Hindlimb muscle (tissue), 1 donor: Measurements from ENCODE around the gene ITSN1. TPM values are rescaled to one million over a fixed set of nuclear protein-coding genes. Genes with fewer than 3 reads are reported as not detected.
"Not testable (repeated sequence)": the region's sequence is repeated elsewhere in the genome, so short reads cannot be mapped to it uniquely, and the experiment has no call there.

Experiments
- DNase-seq: peaks from one replicate; pipeline ENCODE4 v3.0.0-alpha.2; 2013
- polyA plus RNA-seq: library from polyadenylated mRNA; unstranded; fragments of 120-200 nt; gene quantifications from one replicate; pipeline ENCODE4 v1.2.1, GENCODE V29; 2013; ENCODE audit not compliant: insufficient read length

Gene ITSN1
- 34.1 TPM for polyA plus RNA-seq

GRCh38 chr21:33642027-33642895, at the start of gene ITSN1:
Gene ITSN1, plus strand, starts transcription at chr21:33642501. Its CDS starts 76,328 bp downstream, at chr21:33718829.
- DNase-seq: peak; percentile 100

- no peak for DNase-seq
Observed at GRCh38 chr21:33598051-33598450, 44.2 kb upstream of the ITSN1 start.

GRCh38 chr21:33608559-33608958, 33.7 kb upstream of the ITSN1 start:
- no peak for DNase-seq

GRCh38 chr21:33611006-33611744, 31.1 kb upstream of the ITSN1 start:
- no peak for DNase-seq

GRCh38 chr21:33617565-33617964, 24.7 kb upstream of the ITSN1 start:
- DNase-seq: not testable (repeated sequence)

GRCh38 chr21:33618407-33618806, 23.9 kb upstream of the ITSN1 start:
- DNase-seq: no peak

GRCh38 chr21:33619726-33620125, 22.6 kb upstream of the ITSN1 start:
- DNase-seq: no peak

GRCh38 chr21:33622253-33622652, 20.0 kb upstream of the ITSN1 start:
- no peak for DNase-seq

GRCh38 chr21:33626151-33626550, 16.1 kb upstream of the ITSN1 start:
- not testable (repeated sequence) for DNase-seq

GRCh38 chr21:33634254-33634653, 8.0 kb upstream of the ITSN1 start:
- DNase-seq: no peak

GRCh38 chr21:33640697-33641351, 1.5 kb upstream of the ITSN1 start:
- DNase-seq: peak; percentile 38

- DNase-seq: peak; percentile 100
Observed at GRCh38 chr21:33641352-33642026, 812 bp upstream of the ITSN1 start, which contains the start of gene CRYZL1. Gene CRYZL1, minus strand, starts transcription at chr21:33641741. Its CDS starts 10,190 bp downstream, at chr21:33631551.

- peak; percentile 29 for DNase-seq
Observed at GRCh38 chr21:33642896-33643657, 776 bp downstream of the ITSN1 start.

- DNase-seq: peak; percentile 21
Observed at GRCh38 chr21:33643658-33644311, 1.5 kb downstream of the ITSN1 start.

GRCh38 chr21:33644383-33645074, 2.2 kb downstream of the ITSN1 start:
- no peak for DNase-seq

GRCh38 chr21:33645730-33646129, 3.4 kb downstream of the ITSN1 start:
- DNase-seq: no peak

- DNase-seq: no peak
Observed at GRCh38 chr21:33647587-33647986, 5.3 kb downstream of the ITSN1 start.

- no peak for DNase-seq
Observed at GRCh38 chr21:33648555-33648954, 6.3 kb downstream of the ITSN1 start.

GRCh38 chr21:33650230-33650629, 7.9 kb downstream of the ITSN1 start:
- no peak for DNase-seq

GRCh38 chr21:33650929-33651509, 8.7 kb downstream of the ITSN1 start:
- no peak for DNase-seq
